ENCODE data around the gene C13orf42.

C13orf42 gene

DNA sequence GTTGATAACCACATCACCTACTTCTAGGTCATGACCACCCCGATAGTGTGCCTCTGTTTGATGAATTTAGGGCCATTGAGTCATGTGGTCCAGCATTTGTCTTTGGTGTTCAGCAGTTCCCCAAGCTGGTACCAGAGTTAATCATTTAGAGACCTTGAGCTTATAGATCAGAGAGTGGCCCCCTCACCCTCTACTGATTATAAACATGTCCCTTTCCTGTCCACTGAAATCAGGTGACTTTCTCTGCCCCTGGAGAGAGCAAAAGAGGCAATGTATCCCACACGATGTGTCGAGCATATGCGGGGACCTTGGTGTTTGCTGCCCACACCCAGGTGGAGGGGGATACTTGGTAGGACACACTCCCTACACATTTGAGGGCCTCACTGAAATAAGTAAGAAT is 46.3 kb downstream of the C13orf42 start:
- DNase-seq: no peak
- H3K27me3 Mint-ChIP-seq: peaks cover 32% of the 10 kb centered on the region
- H3K4me3 Mint-ChIP-seq: no peak overlapping the region
- no peak overlapping the region for H3K27ac Mint-ChIP-seq
- H3K36me3 Mint-ChIP-seq (ENCODE audit: low read depth): no peaks in the 10 kb centered on the region
- H3K9me3 Mint-ChIP-seq: no peaks in the 10 kb centered on the region
- peaks cover under 1% of the 10 kb centered on the region for H3K4me1 Mint-ChIP-seq (ENCODE audit: low read depth)

DNA sequence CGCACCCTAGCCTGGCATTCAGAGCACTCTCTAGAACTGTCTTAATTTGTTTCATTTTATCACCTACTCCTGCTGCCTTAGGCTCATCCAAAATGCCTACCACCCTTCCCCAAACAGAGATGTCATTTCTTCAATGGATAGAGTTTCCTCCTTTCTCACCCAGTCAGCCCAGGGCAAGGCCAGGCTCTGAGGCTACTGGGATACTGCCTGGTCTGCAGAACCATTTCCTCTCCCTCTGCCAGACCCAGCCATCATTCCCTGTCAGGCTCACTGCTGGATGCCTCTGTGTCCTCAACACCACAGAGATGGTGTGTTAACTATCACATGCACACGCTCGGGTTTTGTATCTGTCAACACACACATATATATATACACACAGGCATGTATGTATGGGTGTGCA is 47.2 kb downstream of the C13orf42 start:
- peaks cover 32% of the 10 kb centered on the region for H3K27me3 Mint-ChIP-seq
- no peak for DNase-seq
- no peak overlapping the region for H3K4me3 Mint-ChIP-seq
- H3K27ac Mint-ChIP-seq: no peak overlapping the region
- H3K4me1 Mint-ChIP-seq (ENCODE audit: low read depth): no peaks in the 10 kb centered on the region
- no peaks in the 10 kb centered on the region for H3K36me3 Mint-ChIP-seq (ENCODE audit: low read depth)
- H3K9me3 Mint-ChIP-seq: no peaks in the 10 kb centered on the region

DNA sequence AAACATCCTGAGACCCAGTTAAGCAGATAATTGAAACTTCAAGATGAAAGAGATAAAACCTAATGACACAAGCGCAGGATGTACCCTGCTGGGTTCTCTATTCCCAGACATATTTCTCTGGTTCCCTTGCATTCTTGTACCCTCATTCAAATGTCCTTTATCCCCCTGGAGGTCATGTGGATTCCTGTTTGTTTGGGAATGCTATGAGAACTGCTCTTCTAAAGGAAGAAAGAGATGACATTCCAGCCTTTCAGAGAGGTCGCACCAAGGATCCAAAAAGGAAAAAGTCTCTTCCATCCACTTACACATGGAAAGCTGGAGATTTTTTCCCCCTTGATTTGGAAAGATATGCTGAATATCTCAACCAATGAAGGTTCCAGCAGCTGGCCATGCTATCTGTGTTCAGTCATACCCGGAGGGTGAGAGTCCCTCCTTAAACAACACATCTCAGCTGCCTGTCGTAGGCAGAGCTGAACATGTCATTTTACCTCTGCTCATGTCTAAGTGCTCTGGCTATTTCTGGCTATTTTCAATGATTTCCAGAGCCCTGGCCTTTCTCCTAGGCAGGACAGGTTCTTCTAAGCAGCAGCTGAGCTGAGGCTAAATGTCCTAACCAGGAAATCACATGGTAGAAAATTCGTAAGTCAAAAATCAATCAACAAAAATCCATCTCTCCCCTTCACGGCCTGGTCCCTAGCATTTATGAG is 52.5 kb downstream of the C13orf42 start:
- Mint-ChIP-seq H3K4me1 (ENCODE audit: low read depth) (no peaks in the 10 kb centered on the region), H3K4me3 (no peak overlapping the region), H3K27ac (no peak overlapping the region), H3K9me3 (no peaks in the 10 kb centered on the region), H3K36me3 (ENCODE audit: low read depth) (no peaks in the 10 kb centered on the region), H3K27me3 (no peaks in the 10 kb centered on the region)
- DNase-seq: no peak

DNA sequence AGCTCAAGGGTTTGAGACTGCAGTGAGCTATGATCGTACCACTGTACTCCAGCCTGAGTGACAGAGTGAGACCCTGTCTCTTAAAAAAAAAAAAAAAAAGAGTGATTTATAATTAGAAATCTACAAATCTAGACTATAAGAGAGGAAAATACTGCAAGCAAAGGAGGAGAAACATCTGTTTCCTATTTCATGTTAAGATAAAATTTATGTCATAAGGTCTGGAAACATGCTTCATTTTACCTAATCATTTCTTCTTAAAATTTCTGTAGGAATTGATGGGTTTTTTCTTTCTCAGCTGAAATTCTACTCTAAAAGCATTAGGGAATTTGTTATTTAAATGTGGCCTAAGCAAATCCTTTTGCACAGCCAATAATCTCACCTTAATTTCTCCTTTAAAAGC is 53.2 kb downstream of the C13orf42 start:
- no peak for DNase-seq
- Mint-ChIP-seq H3K27me3 (no peaks in the 10 kb centered on the region), H3K36me3 (ENCODE audit: low read depth) (no peaks in the 10 kb centered on the region), H3K9me3 (no peaks in the 10 kb centered on the region), H3K4me3 (no peak overlapping the region), H3K27ac (no peak overlapping the region), H3K4me1 (ENCODE audit: low read depth) (no peaks in the 10 kb centered on the region)

DNA sequence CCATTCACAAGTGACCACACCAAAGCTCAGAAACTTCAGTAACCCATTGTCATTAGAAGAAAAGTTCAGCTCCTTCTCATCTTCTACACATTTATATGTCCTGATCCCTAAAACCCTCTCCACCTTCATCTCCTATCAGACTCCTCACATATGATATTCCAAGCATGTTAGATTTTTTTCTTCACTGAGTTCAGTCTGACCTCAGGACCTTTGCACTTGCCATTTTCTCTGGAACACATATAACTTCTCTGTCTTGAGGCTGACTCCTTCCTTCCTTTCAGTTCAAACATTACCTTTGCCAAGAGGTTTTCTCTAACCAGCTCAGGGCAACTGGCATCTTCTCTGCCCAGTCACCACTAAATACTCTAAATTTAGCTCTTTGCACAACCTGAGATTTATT is 54.1 kb downstream of the C13orf42 start:
- H3K9me3 Mint-ChIP-seq: no peaks in the 10 kb centered on the region
- H3K27me3 Mint-ChIP-seq: no peaks in the 10 kb centered on the region
- H3K36me3 Mint-ChIP-seq (ENCODE audit: low read depth): no peaks in the 10 kb centered on the region
- no peak overlapping the region for H3K4me3 Mint-ChIP-seq
- H3K4me1 Mint-ChIP-seq (ENCODE audit: low read depth): no peaks in the 10 kb centered on the region
- DNase-seq: no peak
- no peak overlapping the region for H3K27ac Mint-ChIP-seq

DNA sequence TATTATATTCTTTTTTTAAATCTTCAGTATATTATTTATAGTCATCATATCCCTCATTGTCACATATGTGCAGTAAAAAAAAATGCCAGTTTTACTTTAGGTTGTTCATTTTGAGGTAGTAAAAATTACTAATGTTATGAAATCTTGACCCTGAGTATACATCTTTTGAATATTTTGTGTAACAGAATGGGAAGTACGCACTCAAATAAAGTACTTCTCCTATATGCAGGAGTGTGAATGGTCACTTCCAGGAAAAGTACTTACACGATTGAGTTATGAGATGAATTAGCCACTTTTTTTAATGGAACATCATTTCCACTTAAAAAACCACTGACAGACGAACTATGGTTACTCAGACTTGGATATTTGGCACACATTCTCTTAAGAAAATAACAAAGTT is 58.5 kb downstream of the C13orf42 start:
- DNase-seq: no peak
- H3K36me3 Mint-ChIP-seq (ENCODE audit: low read depth): no peaks in the 10 kb centered on the region
- no peaks in the 10 kb centered on the region for H3K4me1 Mint-ChIP-seq (ENCODE audit: low read depth)
- H3K27me3 Mint-ChIP-seq: no peaks in the 10 kb centered on the region
- no peak overlapping the region for H3K27ac Mint-ChIP-seq
- no peak overlapping the region for H3K4me3 Mint-ChIP-seq
- no peaks in the 10 kb centered on the region for H3K9me3 Mint-ChIP-seq

DNA sequence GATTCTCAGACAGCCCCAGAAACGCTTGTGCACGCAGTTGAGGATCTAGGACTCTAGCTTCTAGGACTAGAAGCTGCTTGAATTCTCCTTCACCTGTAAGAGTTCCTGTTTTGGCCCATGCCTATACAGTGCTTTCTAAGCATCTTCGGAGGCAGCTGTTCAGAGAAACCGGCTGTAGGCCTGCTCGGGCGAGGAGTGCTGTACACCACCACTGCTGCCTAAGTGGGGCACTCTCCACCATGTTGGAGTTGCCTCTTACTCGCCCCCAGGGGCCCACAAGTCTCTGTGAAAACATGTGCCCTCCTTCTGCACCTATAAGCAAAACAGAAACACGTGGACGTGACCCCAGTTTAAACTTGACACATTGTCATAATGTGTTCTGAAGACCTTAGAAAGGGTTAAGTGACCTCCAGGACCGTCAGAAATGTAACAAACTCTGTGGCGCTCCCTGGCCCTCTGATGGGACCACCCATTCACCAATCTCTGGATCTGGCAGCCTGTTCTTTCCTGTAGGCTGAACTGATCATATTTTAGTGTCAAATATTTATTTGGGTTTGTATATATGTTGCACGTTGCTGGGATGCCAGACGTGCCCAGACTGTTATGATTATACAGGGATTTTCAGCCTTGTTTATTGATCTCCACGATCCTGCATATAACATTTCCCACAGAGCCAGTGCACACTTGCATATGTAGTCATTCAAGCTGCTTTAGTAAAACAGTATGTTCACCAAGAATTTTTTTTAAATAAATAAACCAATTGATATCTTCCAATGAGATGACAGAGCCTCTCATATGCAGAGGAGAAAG is 60.8 kb downstream of the C13orf42 start:
- Mint-ChIP-seq H3K4me3 (no peak overlapping the region), H3K36me3 (ENCODE audit: low read depth) (no peaks in the 10 kb centered on the region), H3K4me1 (ENCODE audit: low read depth) (no peaks in the 10 kb centered on the region), H3K27ac (no peak overlapping the region), H3K27me3 (no peaks in the 10 kb centered on the region), H3K9me3 (no peaks in the 10 kb centered on the region)
- DNase-seq: no peak

DNA sequence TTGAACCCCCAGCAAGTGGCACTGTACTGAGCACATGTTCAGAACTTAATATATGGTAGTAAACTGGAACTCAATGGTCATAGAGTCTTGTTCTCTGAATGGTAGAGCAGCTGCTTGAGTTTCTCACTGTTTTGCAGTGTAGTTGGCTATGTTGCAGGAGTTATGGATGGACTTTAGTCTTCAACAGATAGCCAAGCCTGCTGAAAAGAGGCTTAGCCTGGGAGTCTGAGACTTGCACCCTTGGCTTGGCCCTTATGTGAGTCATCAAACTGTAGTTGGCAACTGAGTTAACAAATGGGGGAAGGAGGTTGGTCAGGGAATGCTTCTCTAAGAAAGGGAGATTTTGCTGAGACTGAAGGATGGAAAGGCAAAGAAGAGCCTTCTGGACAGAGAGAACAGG is 62.5 kb downstream of the C13orf42 start:
- Mint-ChIP-seq H3K36me3 (ENCODE audit: low read depth) (no peaks in the 10 kb centered on the region), H3K4me3 (no peak overlapping the region), H3K9me3 (no peaks in the 10 kb centered on the region), H3K4me1 (ENCODE audit: low read depth) (no peaks in the 10 kb centered on the region), H3K27me3 (no peaks in the 10 kb centered on the region), H3K27ac (no peak overlapping the region)
- DNase-seq: no peak

DNA sequence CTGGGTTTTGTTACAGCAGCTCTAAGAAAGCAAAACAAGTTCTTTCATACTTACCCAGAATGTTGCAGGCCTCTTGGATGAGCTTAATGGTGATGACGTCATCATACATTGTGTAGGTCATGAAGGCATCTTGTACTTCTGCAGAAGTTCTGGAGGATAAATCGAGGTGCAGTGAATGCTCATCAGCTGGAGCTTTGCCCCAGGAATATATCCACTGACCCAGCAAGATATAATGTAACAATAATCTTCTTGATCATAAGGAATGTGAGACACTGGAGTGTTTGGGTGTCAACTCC is 63.0 kb downstream of the C13orf42 start:
- no peaks in the 10 kb centered on the region for H3K4me1 Mint-ChIP-seq (ENCODE audit: low read depth)
- no peak overlapping the region for H3K4me3 Mint-ChIP-seq
- no peaks in the 10 kb centered on the region for H3K9me3 Mint-ChIP-seq
- no peak overlapping the region for H3K27ac Mint-ChIP-seq
- H3K36me3 Mint-ChIP-seq (ENCODE audit: low read depth): no peaks in the 10 kb centered on the region
- no peak for DNase-seq
- H3K27me3 Mint-ChIP-seq: no peaks in the 10 kb centered on the region

DNA sequence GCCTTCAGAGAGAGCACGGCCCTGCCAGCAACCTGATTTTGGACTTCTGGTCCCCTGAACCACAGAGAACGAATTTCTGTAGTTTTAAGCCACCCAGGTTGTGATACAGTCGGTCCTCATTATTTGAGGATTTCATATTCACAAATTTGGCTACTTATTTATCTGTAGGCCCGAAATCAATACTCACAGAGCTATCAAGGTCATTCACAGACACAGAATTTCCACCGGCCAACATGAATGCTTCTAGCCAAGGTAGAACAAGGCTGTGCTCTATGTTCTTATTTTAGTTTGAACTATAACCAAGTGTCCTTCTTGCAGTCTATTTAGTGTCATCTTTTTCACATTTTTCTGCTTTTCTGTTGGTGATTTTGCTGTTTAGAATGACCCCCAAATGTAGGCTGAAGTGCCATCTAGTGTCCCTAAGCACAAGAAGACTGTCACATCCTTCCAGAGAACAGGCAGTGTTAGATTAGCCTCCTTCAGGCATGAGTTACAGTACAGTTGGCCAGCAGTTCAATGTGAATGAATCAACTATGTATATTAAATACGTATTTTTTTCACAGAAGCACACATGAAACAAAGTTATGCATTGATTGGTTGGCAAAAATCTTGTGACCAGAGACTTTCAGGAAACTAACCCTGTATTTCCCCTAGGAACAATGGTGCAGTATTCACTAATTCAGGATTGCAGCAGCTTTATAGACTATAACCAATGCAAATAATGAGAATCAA is 63.5 kb downstream of the C13orf42 start:
- no peak overlapping the region for H3K4me3 Mint-ChIP-seq
- H3K27me3 Mint-ChIP-seq: no peaks in the 10 kb centered on the region
- no peak for DNase-seq
- H3K4me1 Mint-ChIP-seq (ENCODE audit: low read depth): no peaks in the 10 kb centered on the region
- H3K36me3 Mint-ChIP-seq (ENCODE audit: low read depth): no peaks in the 10 kb centered on the region
- no peak overlapping the region for H3K27ac Mint-ChIP-seq
- H3K9me3 Mint-ChIP-seq: no peaks in the 10 kb centered on the region

DNA sequence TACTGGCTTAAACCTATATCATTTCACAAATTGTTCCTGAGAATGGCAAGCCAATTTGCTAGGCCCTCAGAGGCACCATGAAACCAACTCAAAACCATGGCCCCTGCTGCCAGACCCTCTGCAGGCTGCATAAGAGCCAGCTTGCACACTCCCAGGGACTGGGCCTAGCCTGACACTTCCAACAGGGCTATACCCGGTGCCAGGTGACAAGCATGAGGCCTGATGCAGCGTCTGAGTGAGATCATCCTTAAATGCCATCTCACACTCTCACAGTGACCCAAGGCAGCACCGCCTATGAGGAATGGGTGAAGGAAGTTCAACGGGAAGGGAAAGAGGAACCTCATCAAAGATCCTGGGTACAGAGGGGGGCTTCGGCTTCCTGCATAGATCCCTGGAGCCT is 65.6 kb downstream of the C13orf42 start:
- Mint-ChIP-seq H3K9me3 (no peaks in the 10 kb centered on the region), H3K36me3 (ENCODE audit: low read depth) (no peaks in the 10 kb centered on the region), H3K4me3 (no peak overlapping the region), H3K27me3 (no peaks in the 10 kb centered on the region), H3K27ac (no peak overlapping the region), H3K4me1 (ENCODE audit: low read depth) (no peaks in the 10 kb centered on the region)
- no peak for DNase-seq

DNA sequence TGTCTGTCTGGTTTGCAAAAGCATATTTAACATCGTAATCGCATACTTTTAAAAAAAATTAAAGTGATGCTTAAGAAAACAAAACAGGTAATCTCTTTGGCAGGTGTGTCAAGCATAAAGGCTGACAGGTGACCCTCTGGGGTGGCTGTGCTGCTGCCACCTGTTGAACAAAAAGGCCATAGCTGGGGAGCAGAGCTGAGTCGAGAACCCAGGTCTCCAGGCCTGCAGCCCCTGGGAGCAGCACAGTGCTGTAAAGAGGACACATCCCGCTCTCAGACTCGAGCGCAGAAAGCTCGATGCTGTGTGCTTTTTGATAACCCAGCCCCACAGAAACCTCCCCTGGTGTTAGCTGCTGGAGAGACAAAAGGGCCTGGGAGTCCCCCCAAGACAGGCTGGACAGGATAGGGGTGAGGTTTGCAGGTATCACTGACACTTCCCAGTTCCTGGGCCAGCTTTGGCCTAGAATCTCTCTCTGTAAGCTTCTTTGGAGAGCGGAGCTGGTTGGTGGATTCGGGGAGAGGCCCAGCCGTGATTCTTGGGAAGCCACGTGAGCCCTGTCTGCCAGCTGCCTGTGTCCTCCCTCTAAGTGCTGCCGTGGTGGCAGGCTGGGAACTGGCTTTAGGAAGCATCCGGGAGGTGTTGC is 66.9 kb downstream of the C13orf42 start:
- Mint-ChIP-seq H3K27me3 (no peaks in the 10 kb centered on the region), H3K36me3 (ENCODE audit: low read depth) (no peaks in the 10 kb centered on the region), H3K9me3 (no peaks in the 10 kb centered on the region), H3K4me1 (ENCODE audit: low read depth) (no peaks in the 10 kb centered on the region), H3K27ac (no peak overlapping the region), H3K4me3 (no peak overlapping the region)
- DNase-seq: no peak

DNA sequence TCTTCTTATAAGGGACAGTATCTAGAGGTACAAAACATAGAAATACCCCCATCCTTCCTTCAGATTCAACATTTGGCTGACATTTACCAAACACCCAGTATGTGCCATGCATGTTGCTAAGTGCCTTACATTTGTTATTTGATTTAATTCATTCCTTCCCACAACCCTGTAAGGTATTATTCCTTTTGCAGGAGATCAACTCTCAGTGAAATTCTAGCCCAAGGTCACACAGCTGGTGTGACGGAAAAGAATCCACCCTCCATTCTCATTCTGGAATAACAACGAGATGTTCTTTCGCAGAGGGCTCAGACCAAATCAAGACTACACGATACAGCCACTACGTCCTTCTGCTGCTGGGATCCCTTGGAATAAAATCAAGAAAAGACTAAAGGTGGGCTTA is 67.8 kb downstream of the C13orf42 start:
- H3K4me1 Mint-ChIP-seq (ENCODE audit: low read depth): no peaks in the 10 kb centered on the region
- H3K4me3 Mint-ChIP-seq: no peak overlapping the region
- no peaks in the 10 kb centered on the region for H3K27me3 Mint-ChIP-seq
- H3K27ac Mint-ChIP-seq: no peak overlapping the region
- no peaks in the 10 kb centered on the region for H3K9me3 Mint-ChIP-seq
- no peak for DNase-seq
- no peaks in the 10 kb centered on the region for H3K36me3 Mint-ChIP-seq (ENCODE audit: low read depth)

DNA sequence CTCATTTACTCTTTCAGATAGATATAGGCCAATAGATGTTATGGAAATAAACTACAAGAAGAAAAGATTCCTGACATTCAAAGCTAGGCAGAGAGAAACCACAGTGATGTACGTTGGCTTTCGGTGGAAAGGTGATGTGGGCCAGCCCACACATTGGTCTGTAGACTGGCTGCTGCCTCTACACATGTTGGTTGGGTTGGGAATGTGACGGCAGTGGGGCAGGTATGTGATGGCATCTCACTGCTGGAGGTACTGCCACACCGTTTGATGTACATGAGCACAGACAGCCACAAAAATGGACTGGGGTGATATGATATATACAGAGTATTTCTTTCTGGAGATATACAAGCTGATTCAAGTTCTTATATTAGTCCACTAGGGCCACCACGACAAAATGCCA is 69.4 kb downstream of the C13orf42 start:
- H3K9me3 Mint-ChIP-seq: no peaks in the 10 kb centered on the region
- no peak overlapping the region for H3K27ac Mint-ChIP-seq
- no peaks in the 10 kb centered on the region for H3K4me1 Mint-ChIP-seq (ENCODE audit: low read depth)
- H3K36me3 Mint-ChIP-seq (ENCODE audit: low read depth): no peaks in the 10 kb centered on the region
- no peak overlapping the region for H3K4me3 Mint-ChIP-seq
- no peaks in the 10 kb centered on the region for H3K27me3 Mint-ChIP-seq
- no peak for DNase-seq

DNA sequence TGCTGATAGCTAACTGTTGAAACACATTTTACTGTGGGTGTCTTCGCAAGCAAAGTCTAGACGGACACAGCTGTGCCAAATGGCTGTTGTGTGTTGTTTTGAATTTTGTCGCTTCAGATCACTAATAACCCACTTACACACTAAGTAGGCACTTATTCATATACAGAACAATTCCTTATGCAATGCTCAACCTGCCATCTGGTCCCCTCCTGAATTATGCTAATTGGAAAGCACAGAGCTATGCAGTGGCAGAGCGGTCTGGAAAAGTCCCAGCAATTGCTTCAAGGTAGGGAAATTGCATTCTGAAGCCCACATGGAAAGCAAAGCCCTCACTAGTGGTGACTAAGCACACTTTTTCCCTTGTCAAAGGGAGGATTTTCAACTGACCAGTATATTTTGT is 69.9 kb downstream of the C13orf42 start:
- Mint-ChIP-seq H3K9me3 (no peaks in the 10 kb centered on the region), H3K36me3 (ENCODE audit: low read depth) (no peaks in the 10 kb centered on the region), H3K4me3 (no peak overlapping the region), H3K27me3 (no peaks in the 10 kb centered on the region), H3K4me1 (ENCODE audit: low read depth) (no peaks in the 10 kb centered on the region), H3K27ac (no peak overlapping the region)
- no peak for DNase-seq

Data from activated T-cell treated with anti-CD3 and anti-CD28 coated beads, Interleukin-2, amount 50 U/mL, for 24 hours (primary cell).